HEK293 (cell line): ENCODE results near the gene TMEM11.

Source experiments
- CTCF ChIA-PET: fragments of 350-600 bp; formaldehyde crosslinking; extraction: SDS; loops from one replicate; lab custom pipeline; 2021; ENCODE audit warnings: antibody characterized with exemption; lab: Yijun Ruan, JAX
- POLR2A ChIA-PET: fragments of 300-600 bp; formaldehyde crosslinking; extraction: SDS; loops from one replicate; lab custom pipeline; 2020; ENCODE audit warnings: antibody characterized with exemption, inconsistent platforms; lab: Yijun Ruan, JAX
- H3K27ac ChIP-seq: fragments of 200-500 bp; sonication (Bioruptor generic); 2 replicates; pipeline ENCODE4 v1.5.1; 2014; ENCODE audit warnings: low read depth, low read length, control low read depth, inconsistent platforms; ENCODE audit errors: extremely low read depth
- H3K36me3 ChIP-seq, 2 experiments: fragments of 200-500 bp in 1 of 2; sonication (Bioruptor generic) in 1 of 2; 1 replicate in 1 of 2; 2 replicates in 1 of 2; pipeline ENCODE4 v1.5.1; 2014 to 2017; ENCODE audit warnings: inconsistent platforms in 2 of 2, low read length in 2 of 2; ENCODE audit not compliant: control insufficient read depth in 2 of 2, insufficient read depth in 1 of 2
- H3K4me1 ChIP-seq: fragments of 200-500 bp; sonication (Bioruptor generic); 2 replicates; pipeline ENCODE4 v1.5.1; 2014; ENCODE audit warnings: mild to moderate bottlenecking, low read length, inconsistent platforms; ENCODE audit not compliant: control insufficient read depth, insufficient read depth
- H3K4me3 ChIP-seq: 2 replicates; pipeline ENCODE4 v1.5.1; 2011; ENCODE audit warnings: low read depth, mild to moderate bottlenecking, control low read depth, low read length, moderate library complexity
- H3K9me3 ChIP-seq: fragments of 200-500 bp; sonication (Bioruptor generic); 2 replicates; pipeline ENCODE4 v1.5.1; 2014; ENCODE audit warnings: low read depth, low read length, inconsistent platforms; ENCODE audit not compliant: control insufficient read depth, insufficient read depth
- HOXA7 ChIP-seq: sonication (generic); formaldehyde crosslinking; IDR thresholded peaks from 2 replicates; pipeline ENCODE4 v1.8.1; 2022; ENCODE audit warnings: missing genetic modification reagents, borderline replicate concordance
- IKZF3 ChIP-seq: fragments of 450-650 bp; IDR thresholded peaks from 2 replicates; pipeline ENCODE4 v1.5.0; 2018; ENCODE audit warnings: missing biosample characterization, mild to moderate bottlenecking, missing genetic modification characterization, moderate library complexity
- KLF10 ChIP-seq: fragments of 450-650 bp; IDR thresholded peaks from 2 replicates; pipeline ENCODE4 v1.5.1; 2018; ENCODE audit warnings: missing biosample characterization, mild to moderate bottlenecking, missing genetic modification characterization
- MEIS1 ChIP-seq: sonication (generic); formaldehyde crosslinking; IDR thresholded peaks from 2 replicates; pipeline ENCODE4 v1.8.1; 2022; ENCODE audit warnings: missing genetic modification reagents, mild to moderate bottlenecking, borderline replicate concordance
- PRDM4 ChIP-seq: fragments of 450-650 bp; formaldehyde crosslinking; IDR thresholded peaks from 2 replicates; pipeline ENCODE4 v1.5.1; 2017; ENCODE audit warnings: missing biosample characterization, missing genetic modification characterization
- SP3 ChIP-seq: fragments of 450-650 bp; formaldehyde crosslinking; IDR thresholded peaks from 2 replicates; pipeline ENCODE4 v1.5.1; 2016; ENCODE audit warnings: missing biosample characterization, missing genetic modification characterization
- SP7 ChIP-seq: fragments of 450-650 bp; formaldehyde crosslinking; IDR thresholded peaks from 2 replicates; pipeline ENCODE4 v1.5.1; 2016; ENCODE audit warnings: missing biosample characterization, missing genetic modification characterization
- ZBTB10 ChIP-seq: fragments of 450-650 bp; formaldehyde crosslinking; IDR thresholded peaks from 2 replicates; pipeline ENCODE4 v1.5.1; 2016; ENCODE audit warnings: missing biosample characterization, missing genetic modification characterization
- ZFP37 ChIP-seq: fragments of 450-650 bp; formaldehyde crosslinking; IDR thresholded peaks from 2 replicates; pipeline ENCODE4 v1.5.1; 2016; ENCODE audit warnings: missing biosample characterization, missing genetic modification characterization
- ZNF112 ChIP-seq: fragments of 450-650 bp; formaldehyde crosslinking; IDR thresholded peaks from 2 replicates; pipeline ENCODE4 v1.5.0; 2017; ENCODE audit warnings: missing biosample characterization, missing genetic modification characterization
- ZNF133 ChIP-seq: fragments of 450-650 bp; formaldehyde crosslinking; IDR thresholded peaks from 2 replicates; pipeline ENCODE4 v1.5.1; 2016; ENCODE audit warnings: missing biosample characterization, missing genetic modification characterization
- ZNF157 ChIP-seq: fragments of 450-650 bp; formaldehyde crosslinking; IDR thresholded peaks from 2 replicates; pipeline ENCODE4 v1.5.1; 2016; ENCODE audit warnings: missing biosample characterization, missing genetic modification characterization
- ZNF18 ChIP-seq: fragments of 450-650 bp; formaldehyde crosslinking; IDR thresholded peaks from 2 replicates; pipeline ENCODE4 v1.5.1; 2016; ENCODE audit warnings: missing biosample characterization, missing genetic modification characterization
- ZNF24 ChIP-seq: fragments of 450-650 bp; formaldehyde crosslinking; IDR thresholded peaks from 2 replicates; pipeline ENCODE4 v1.5.1; 2016; ENCODE audit warnings: missing biosample characterization, missing genetic modification characterization
- ZNF248 ChIP-seq: fragments of 450-650 bp; formaldehyde crosslinking; IDR thresholded peaks from 2 replicates; pipeline ENCODE4 v1.5.1; 2017; ENCODE audit warnings: missing biosample characterization, missing genetic modification characterization
- ZNF292 ChIP-seq: fragments of 450-650 bp; formaldehyde crosslinking; IDR thresholded peaks from 2 replicates; pipeline ENCODE4 v1.5.1; 2016; ENCODE audit warnings: low read depth, missing biosample characterization, missing genetic modification characterization, borderline replicate concordance
- ZNF549 ChIP-seq: fragments of 450-650 bp; IDR thresholded peaks from 2 replicates; pipeline ENCODE4 v1.5.1; 2018; ENCODE audit warnings: missing biosample characterization, missing genetic modification characterization, mild to moderate bottlenecking, inconsistent platforms, moderate library complexity
- ZNF555 ChIP-seq: fragments of 450-650 bp; formaldehyde crosslinking; conservative IDR thresholded peaks from 2 replicates; pipeline ENCODE4 v1.5.1; 2017; ENCODE audit warnings: missing biosample characterization, mild to moderate bottlenecking, missing genetic modification characterization, inconsistent platforms
- ZNF560 ChIP-seq: fragments of 450-650 bp; formaldehyde crosslinking; IDR thresholded peaks from 2 replicates; pipeline ENCODE4 v1.5.1; 2017; ENCODE audit warnings: missing biosample characterization, missing genetic modification characterization, borderline replicate concordance
- ZNF747 ChIP-seq: fragments of 450-650 bp; formaldehyde crosslinking; IDR thresholded peaks from 2 replicates; pipeline ENCODE4 v1.5.1; 2016; ENCODE audit warnings: missing biosample characterization, missing genetic modification characterization
- ZNF785 ChIP-seq: fragments of 450-650 bp; formaldehyde crosslinking; IDR thresholded peaks from 2 replicates; pipeline ENCODE4 v1.5.1; 2016; ENCODE audit warnings: missing biosample characterization, missing genetic modification characterization
- ZNF837 ChIP-seq: fragments of 450-650 bp; formaldehyde crosslinking; IDR thresholded peaks from 2 replicates; pipeline ENCODE4 v1.5.1; 2016; ENCODE audit warnings: missing biosample characterization, missing genetic modification characterization
- ZSCAN16 ChIP-seq: fragments of 450-650 bp; formaldehyde crosslinking; IDR thresholded peaks from 2 replicates; pipeline ENCODE4 v1.5.1; 2016; ENCODE audit warnings: missing biosample characterization, missing genetic modification characterization
- ZSCAN30 ChIP-seq: fragments of 450-650 bp; IDR thresholded peaks from 2 replicates; pipeline ENCODE4 v1.5.1; 2018; ENCODE audit warnings: missing biosample characterization, mild to moderate bottlenecking, missing genetic modification characterization, moderate library complexity

TMEM11 gene

GRCh38 chr17:21157586-21158370 lies 56.2 kb downstream of the TMEM11 start:
- TF ChIP-seq ZNF560 (tag by site-specific recombination) = no peak
- no peak for TF ChIP-seq ZFP37 (tag by site-specific recombination)
- TF ChIP-seq SP3 (tag by site-specific recombination) = no peak
- no peak for TF ChIP-seq ZNF292
- TF ChIP-seq ZNF133 (tag by site-specific recombination) = no peak
- TF ChIP-seq IKZF3 (tag by site-specific recombination) = no peak
- TF ChIP-seq ZNF549 (tag by site-specific recombination) = no peak
- no peak for TF ChIP-seq ZBTB10
- no peak for TF ChIP-seq ZSCAN30
- TF ChIP-seq ZNF837 (tag by site-specific recombination) = no peak
- no peak for TF ChIP-seq ZNF18 (tag by site-specific recombination)
- no peak for TF ChIP-seq HOXA7 (CRISPR knock-in tag)
- TF ChIP-seq SP7 (tag by site-specific recombination) = no peak
- no peak for TF ChIP-seq ZNF747 (tag by site-specific recombination)
- no peak for TF ChIP-seq ZSCAN16 (tag by site-specific recombination)
- no peak for TF ChIP-seq ZNF555
- no peak for TF ChIP-seq KLF10 (tag by site-specific recombination)
- no peak for TF ChIP-seq PRDM4 (tag by site-specific recombination)
- CTCF ChIA-PET = interaction anchor here (0.6 kb wide), 1 partner anchor 350 kb away, joined by 3 read pairs; no protein-coding TSS in a partner anchor
- H3K36me3 ChIP-seq = no peaks in the 10 kb centered on the region
- peaks cover 5% of the 10 kb centered on the region for H3K4me1 ChIP-seq
- POLR2A ChIA-PET = no interaction called here
- H3K27ac ChIP-seq = no peak overlapping the region
- peaks cover 6% of the 10 kb centered on the region for H3K9me3 ChIP-seq
- no peak overlapping the region for H3K4me3 ChIP-seq

- H3K4me3 ChIP-seq = no peak overlapping the region
- ChIA-PET POLR2A (no interaction called here), CTCF (no interaction called here)
- no peaks in the 10 kb centered on the region for H3K4me1 ChIP-seq
- no peak for TF ChIP-seq ZNF112
- no peak for TF ChIP-seq ZNF157 (tag by site-specific recombination)
- TF ChIP-seq ZNF785 (tag by site-specific recombination) = no peak
- TF ChIP-seq ZNF248 (tag by site-specific recombination) = no peak
- TF ChIP-seq ZNF24 (tag by site-specific recombination) = no peak
- no peak for TF ChIP-seq MEIS1
- peaks cover 10% of the 10 kb centered on the region for H3K9me3 ChIP-seq
- no peak overlapping the region for H3K27ac ChIP-seq
- peaks cover under 1 to 2% of the 10 kb centered on the region in 2 experiments; a peak in 2 of 3 replicates for H3K36me3 ChIP-seq
These were observed 61.2 kb downstream of the TMEM11 start for GRCh38 chr17:21152731-21153130.
